ENCODE data around the gene LAGE3.
"Not testable (repeated sequence)": the region's sequence is repeated elsewhere in the genome, so short reads cannot be mapped to it uniquely, and the experiment has no call there.

The LAGE3 gene

DNA sequence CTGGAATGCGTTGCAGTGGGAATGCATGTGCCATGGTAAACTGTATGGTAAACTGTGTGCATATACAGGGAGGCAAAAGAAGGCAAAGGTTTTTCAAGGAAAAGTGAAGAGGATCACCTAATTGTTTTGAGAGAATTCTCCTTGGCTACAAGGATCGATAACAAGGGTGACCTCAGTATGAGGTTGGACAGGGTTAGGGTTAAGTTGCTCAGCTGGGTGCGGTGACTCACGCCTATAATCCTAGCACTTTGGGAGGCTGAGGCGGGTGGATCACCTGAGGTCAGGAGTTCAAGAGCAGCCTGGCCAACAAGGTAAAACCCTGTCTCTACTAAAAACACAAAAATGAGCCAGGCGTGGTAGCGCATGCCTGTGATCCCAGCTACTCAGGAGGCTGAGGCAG lies 22.3 kb upstream of the LAGE3 start:
- DNase-seq: not testable (repeated sequence)

DNA sequence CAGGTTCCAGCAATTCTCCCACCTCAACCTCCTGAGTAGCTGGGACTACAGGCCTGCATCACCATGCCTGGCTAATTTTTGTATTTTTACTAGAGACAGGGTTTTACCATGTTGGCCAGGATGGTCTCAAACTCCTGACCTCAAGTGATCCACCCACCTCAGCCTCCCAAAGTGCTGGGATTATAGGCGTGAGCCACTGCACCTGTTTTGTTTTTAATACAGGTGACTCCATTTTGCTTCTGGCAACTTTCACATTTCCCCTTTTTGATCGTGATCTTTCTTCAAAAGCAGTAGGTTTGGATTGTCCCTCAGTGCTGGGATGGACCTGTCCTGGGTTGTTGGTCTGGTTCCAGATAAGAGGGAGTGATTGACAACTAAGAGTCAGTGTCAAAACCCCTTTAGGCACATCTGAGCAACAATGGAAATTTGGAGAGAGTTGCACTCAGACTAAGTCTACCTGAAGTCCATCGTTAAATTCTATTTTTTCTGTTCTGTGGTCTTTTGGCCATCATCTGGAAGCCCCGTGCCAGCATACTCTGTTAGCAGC lies 17.6 kb upstream of the LAGE3 start:
- DNase-seq: peak; percentile 26

DNA sequence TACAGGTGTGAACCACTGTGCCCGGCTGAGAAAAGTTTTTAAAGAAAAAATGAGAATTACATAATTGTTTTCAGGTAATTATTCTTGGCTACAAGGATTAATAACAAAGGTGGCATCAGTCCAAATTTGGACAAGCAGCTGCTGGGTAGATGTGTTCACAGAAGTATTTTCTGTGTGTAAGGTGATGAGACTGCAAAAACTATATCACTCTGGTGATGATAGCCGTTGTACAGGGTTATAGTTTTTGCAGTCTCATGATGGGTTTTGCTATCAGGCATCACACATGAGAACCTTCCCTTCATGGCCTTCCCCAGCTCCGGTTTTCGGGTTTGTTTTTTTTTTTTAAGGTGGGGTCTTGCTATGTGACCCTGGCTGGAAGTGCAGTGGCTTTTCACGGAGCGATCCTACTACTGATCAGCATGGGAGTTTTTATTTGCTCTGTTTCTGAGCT lies 16.4 kb upstream of the LAGE3 start:
- peak; percentile 80 for DNase-seq

- DNase-seq: no peak
These were observed 15.6 kb upstream of the LAGE3 start for GRCh38 chrX:154494715-154495114.

GRCh38 chrX:154490414-154491083 lies 11.5 kb upstream of the LAGE3 start, which contains the start of gene SLC10A3:
TSS of gene SLC10A3 (minus strand) at chrX:154490629. CDS start at chrX:154488940, 1,689 bp downstream.
- peak; percentile 96 for DNase-seq

GRCh38 chrX:154490021-154490413 lies 10.9 kb upstream of the LAGE3 start:
- DNase-seq: peak; percentile 54

DNA sequence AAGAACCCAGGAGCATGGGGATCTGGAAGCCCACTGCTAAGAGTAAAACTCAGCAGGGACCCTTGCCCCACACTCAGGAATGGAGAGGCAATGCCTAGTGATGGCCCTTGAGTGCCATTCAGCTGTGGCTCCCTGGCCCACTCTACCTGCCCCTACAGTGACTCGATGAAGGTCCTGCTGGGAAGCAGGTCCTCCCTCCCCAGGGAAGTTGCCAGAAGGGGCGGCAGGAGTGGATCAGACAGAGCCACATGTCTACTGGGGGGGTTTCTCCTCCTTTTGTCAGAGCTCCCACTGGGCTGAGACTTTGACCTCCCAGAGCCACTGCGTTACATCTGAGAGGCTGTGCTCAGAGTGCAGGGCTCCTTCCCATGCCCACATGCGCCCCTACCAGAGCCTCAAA lies 10.1 kb upstream of the LAGE3 start:
- no peak for DNase-seq

- DNase-seq: no peak
These were observed 9.4 kb upstream of the LAGE3 start for GRCh38 chrX:154488336-154489075.

GRCh38 chrX:154487518-154488290 lies 8.6 kb upstream of the LAGE3 start:
- DNase-seq: no peak

DNA sequence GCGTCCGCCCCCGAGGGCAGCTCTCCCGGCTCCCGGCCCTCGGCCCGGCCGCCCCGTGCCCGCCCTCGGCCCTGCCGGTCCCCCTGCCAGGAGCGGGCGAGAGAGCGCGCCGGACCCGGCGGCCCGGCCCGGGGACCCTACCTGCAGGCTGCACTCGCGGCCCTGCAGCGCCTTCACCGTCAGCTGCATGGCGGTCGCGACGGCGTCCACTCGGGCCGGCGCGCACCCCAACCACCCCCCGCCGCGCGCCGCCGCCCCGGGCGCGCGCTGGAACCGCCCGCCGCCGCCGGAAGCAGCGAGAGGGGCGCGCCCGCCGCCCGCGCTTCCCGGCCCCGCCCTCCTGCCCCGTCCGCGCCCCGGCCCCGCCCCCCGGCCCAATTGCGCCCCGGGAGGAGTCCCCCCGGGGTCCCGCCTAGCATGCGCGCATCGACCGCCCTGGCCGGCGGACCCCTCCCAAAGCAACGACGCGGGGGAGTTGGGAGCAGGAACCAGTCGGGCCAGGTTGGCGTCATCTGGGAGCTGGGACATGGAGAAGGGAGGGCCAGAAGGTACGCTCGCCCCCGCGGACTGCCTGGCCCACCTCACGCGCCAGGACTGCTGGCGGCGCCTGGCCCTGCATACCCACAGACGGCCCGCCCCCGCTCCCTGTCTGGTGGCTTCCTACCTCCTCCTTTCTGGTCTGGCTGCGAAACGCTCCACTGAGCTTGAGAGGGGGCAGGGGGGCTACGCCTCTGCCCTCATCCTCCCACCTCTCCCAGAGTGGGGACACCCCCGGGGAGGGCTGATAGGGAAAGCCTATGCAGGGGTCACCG lies 7.5 kb upstream of the LAGE3 start, which contains the start of gene UBL4A:
TSS of gene UBL4A (minus strand) at position 220 of the 812 bp plus-strand sequence. CDS start at position 189, 31 bp downstream.
- peak; percentile 69 for DNase-seq

DNA sequence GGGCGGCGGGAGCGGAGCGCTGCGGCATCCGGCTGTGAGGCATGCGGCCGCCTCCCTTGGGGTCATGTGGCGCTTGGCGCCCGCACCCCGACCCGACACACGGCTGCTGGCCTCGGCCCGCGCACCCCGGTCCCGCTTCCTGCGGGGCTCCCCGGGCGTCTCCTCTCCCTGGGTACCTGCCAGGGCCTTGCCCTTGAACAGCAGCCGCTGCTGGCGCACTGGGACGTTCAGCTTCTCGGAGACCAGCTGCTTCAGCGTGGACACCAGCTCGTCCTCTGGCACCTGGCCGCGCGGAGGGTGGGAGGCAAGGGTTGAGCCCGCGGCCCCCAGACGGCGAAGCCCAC lies 6.9 kb upstream of the LAGE3 start:
- peak; percentile 44 for DNase-seq

- DNase-seq: no peak
These were observed 6.3 kb upstream of the LAGE3 start for GRCh38 chrX:154485150-154486051.

DNA sequence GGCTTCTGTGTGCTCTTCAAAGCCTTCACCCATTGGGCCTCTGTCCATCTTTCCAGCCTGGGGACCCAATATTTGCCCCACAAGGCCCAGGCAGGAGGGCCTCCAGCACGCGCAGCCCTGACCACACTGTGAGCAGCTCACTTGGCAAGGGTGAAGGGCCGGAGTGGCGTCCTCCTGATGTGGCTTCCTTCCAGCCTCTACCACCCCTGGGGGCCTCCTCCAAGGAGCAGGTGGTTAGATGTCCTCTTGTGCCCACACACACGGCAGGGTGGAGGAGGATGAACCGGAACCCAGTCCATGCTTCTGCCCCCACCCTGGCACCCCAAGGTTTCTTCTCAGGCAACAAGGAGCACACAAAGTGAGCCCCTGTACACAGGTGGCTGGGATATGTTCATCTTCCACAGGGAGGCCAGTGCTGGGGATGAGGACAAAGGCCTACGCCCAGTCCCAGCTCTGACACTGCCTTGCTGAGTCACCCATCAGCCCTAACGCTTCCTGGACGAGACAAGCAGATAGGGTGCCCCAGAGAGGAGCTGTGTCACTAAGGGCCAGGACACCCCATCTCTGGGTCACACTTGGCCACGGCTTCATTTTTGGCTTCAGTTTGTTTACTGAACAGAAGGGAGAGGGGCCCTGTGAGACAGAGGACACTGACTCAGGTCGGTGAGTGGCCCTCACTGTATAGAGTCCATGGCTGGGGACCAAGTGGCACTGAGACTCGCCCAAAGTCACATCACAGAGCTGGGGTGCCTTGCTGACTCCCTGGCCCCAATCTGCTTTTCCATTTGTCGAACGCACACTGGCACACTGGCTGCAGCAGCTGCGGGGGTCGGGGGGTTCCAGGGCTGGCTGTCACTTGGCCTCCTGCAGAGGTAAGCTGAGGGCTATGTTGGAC lies 5.4 kb upstream of the LAGE3 start:
- no peak for DNase-seq

GRCh38 chrX:154483325-154483724 lies 4.2 kb upstream of the LAGE3 start:
- DNase-seq: no peak

GRCh38 chrX:154482786-154483185 lies 3.7 kb upstream of the LAGE3 start:
- no peak for DNase-seq

DNA sequence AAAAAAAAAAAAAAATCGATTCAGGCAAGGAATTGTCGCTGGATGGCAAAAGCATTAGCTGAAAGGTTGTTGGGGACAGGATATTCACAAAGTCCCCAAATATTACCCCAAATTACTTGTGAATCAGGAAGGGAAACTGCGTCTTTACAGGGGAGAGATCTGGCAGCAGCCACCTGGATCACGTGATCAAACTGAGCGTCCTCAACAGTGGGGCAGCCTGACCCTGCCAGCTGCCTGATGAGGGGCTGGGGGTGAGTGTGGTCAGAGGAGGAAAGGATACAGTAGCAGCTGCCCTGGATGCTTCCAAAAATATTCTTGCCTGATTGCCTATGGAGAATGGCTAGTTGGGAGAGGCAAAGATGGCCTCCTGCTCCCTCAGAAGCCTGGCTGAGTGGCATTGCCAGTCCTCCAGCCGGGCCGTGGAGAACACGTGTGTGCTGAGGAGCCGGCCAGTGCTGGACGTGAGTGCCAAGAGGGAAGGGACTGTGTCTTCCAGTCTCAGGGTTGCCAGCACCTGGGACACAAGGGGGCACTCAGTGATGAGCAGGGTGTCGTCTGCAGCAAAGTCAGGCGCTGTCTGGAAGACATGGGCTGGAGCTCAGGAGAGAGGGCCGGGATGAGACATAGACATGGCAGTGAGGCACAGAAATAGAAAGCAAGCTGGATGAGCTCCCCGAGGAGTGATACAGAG lies 3.0 kb upstream of the LAGE3 start:
- no peak for DNase-seq

DNA sequence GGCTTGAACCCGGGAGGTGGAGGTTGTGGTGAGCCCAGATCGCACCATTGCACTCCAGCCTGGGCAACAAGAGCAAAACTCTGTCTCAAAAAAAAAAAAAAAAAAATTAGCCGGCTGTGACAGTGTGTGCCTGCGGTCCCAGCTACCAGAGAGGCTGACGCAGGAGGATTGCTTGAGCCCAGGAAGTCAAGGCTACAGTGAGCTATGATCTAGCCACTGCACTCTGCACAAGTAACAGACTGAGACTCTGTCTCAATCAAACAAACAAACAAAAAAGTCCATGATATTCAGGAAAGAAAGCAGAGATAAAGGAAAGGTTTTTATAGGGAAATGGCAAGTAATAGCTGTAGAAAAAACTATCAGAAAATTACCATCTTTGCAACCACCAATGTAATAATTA lies 2.1 kb upstream of the LAGE3 start:
- DNase-seq: no peak

DNA sequence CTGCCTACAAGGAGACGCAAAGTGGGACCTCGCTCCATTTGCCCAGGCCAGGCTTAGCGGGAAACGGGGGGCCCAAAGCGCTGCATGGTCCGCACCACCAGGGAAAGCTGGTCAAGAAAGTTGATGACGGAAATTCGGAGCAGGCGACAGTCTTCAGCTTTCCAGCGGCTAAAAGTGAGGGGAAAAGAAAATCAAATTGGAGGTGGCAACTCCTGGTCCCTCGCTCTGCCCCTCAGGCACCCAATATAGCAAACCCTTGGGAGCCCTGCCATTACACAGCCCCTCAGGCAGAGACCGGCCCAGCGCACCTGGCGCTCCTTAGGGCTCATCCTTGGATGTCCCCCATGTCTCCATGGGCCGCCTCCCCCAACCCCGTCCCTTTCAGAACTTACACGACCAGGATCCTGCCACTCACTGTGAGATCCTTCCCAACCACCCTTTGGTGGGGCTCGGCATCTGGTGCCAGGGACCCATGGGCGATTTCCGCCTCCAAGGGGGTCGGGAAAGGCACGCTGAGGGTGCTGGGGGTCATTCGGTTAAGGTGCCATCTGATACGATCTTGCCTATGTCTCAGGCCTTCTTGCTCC lies 1.1 kb downstream of the LAGE3 start:
- DNase-seq: no peak

- DNase-seq: no peak
These were observed 2.3 kb downstream of the LAGE3 start for GRCh38 chrX:154476821-154477220.

All from RPMI8226 (cell line).